Kasumi-1 (cell line): ENCODE results near the gene HSPA4.
A peak's percentile ranks its signal among the peaks of the same experiment; 100 is the strongest.

Source experiments
- DNase-seq, 2 experiments: peaks; one replicate each; lab custom pipeline; 2025; lab: John Stamatoyannopoulos, UW

HSPA4 gene

DNA sequence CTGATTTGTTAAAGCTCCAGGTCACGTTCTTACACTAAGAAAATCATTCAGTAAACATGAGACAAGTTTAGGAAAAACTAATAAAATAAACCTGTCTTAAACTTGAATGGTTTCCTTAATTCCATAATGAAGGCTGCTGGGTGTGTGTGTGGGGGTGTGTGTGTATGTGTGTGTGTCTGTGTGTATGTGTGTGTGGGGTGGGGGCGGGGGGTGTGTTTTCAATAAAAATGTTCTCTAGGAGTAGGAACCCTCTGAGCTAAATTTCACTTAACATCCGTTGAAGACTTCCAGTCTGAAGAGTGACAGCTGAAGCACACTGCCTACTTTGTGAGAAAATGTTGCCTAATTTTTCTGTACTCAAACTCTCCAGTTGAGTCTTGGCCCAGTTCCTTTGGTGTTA is 54.5 kb downstream of the HSPA4 start:
- no peak for DNase-seq

DNA sequence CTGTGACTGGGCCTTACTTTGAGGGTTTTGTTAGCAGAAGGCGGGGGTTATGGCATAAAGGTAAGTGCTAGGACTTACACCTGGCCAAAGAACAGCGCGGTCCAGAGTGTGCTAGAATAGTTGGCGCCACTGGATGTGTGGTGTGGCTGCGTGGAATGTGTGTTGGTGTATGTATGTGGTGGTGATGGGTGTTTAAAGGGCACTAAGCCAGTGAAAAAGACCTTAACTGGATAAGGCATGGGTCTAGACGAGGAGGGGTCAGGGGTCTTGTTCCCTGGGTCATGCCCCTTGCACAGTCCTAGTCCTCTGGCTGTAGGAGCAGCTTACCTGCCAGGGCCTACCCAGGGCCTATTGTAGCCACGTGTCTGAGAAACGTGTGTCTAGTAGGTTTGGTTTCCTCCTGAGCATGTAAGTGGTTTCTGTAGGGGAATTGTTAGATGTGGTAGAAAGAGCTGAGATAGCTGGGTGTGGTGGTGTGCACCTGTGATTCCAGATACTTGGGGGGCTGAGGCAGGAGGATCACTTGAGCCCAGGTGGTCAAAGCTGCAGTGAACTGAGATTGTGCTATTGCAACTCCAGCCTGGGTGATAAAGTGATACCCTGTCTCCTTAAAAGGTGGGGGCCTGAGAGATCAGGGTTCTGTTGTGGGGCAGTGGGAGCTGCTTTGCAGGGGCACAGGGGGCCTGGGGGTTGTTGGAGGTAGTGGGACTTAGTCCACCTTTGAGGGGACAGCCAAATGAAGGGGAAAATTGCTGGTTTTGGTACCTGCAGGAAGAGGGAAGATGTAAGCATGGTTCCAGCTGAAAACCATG is 55.2 kb downstream of the HSPA4 start:
- DNase-seq, result no peak

DNA sequence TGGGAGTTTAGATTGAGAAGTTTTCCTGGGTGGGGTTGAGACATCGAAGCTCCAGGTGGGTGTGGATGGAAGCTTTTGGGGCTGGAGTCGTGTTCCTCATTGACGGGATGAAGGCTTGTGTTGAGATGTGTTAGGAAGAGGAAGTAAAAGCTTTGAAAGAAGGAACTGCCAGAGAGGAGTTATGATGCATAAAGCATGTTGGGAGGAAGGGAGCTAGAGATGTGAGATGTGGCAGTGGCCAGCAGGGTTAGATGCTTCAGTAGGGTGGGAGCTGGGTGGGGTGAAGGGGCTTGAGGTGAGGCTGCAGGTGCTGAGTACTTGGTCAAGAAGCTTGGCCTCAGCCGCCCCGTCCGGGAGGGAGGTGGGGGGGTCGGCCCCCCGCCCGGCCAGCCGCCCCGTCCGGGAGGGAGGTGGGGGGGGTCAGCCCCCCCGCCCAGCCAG is 56.7 kb downstream of the HSPA4 start:
- peak; percentile 88 to 89 for DNase-seq

DNA sequence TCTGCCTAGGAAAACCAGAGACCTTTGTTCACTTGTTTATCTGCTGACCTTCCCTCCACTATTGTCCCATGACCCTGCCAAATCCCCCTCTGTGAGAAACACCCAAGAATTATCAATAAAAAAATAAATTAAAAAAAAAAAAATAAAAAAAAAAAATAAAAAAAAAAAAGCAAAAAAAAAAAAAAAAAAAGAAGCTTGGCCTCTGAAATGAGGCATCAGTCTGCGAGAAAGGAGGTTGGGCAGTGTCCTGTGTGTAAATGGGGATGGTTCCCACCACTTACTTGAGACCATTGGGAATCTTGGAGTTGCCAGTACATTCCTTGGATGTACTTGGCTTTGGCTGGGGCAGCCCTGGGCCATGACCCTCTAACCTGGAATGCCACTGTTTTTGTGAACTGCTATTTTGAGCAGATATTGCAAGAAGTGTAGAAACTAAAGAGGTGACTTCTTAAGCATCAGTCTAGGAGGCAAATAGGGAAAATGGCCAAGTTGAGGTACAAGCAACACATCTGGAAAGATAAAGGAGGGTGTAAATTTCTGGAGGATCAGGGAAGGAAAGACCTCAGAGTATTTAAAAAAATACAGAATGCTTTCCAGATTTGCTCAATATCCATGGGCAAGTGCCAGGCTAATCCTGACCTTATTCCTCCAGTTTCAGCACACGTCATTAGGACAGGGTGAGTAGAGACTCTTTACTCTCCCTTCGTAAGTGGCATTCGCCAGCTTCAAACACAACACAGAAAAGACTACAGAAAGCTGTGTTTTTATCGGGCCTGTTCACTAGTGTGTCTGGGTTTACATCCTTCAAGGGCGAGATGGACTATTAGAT is 58.1 kb downstream of the HSPA4 start:
- no peak for DNase-seq

DNA sequence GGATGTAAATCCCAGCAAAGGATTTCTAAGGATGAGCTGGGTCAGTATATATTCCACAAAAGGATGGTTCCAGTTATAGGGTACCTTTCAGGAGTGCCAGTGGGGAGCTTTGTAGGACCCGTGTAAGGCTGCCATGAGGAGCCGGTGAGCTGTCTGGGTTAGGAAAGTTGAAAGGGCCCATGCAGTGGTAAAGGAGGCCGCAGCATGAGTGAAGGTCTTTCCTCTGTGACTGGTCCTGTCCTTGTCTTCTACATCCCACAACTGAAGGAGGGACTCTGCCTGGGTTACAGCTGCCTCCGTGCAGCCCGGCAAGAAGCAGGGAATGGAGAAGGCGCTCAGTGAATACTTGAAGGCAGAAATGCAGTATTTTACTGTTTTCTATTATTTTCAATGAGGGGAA is 58.9 kb downstream of the HSPA4 start:
- DNase-seq, result no peak

DNA sequence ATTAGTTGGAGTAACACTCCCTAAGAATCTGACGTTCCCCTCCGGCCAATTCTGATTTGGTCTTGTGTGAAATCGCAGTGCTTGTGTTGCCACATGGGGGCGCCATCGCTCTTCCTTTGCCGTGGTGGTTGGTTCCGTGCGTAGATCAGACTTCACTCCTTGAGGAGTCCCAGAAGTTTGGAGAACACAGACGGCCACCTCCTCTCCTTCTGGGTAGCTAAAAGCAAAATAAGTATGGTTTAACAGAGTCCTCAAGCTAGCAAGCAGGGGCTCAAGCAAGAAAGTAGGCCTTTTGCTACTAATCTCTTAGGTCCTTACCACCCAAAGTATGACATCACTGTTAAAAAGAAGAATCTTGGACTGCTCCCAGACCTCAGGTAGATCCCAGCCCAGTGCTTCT is 59.5 kb downstream of the HSPA4 start:
- peak; percentile 77 to 82 for DNase-seq

DNA sequence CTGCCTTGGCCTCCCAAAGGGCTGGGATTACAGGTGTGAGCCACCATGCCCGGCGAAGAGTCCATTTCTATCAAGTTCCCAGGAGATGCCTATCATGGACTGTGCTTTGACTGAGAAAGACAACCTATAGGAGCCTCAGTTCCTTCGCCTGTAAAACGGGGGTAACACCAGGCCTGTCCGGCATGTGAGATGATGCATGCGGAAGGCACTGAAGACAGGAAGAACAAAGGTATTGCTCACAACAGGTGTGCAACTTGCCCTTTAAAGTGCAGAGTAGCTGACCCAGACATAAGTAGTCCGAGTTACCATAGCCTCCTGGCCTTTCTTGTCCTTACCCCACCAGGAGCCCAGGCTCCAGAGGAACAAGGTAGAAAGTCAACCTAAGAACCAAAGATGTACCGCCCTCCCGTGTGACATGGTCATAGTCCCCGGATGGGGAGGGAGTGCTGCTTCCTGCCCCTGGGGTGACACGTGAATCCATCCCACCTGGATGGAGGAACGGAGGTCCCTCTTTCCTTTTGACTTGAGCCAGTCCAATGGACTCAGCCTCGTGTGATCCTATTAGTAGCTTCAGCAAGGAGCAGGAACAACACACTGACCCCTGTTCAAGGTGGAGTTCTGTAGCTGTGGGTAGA is 60.3 kb downstream of the HSPA4 start:
- no peak for DNase-seq

DNA sequence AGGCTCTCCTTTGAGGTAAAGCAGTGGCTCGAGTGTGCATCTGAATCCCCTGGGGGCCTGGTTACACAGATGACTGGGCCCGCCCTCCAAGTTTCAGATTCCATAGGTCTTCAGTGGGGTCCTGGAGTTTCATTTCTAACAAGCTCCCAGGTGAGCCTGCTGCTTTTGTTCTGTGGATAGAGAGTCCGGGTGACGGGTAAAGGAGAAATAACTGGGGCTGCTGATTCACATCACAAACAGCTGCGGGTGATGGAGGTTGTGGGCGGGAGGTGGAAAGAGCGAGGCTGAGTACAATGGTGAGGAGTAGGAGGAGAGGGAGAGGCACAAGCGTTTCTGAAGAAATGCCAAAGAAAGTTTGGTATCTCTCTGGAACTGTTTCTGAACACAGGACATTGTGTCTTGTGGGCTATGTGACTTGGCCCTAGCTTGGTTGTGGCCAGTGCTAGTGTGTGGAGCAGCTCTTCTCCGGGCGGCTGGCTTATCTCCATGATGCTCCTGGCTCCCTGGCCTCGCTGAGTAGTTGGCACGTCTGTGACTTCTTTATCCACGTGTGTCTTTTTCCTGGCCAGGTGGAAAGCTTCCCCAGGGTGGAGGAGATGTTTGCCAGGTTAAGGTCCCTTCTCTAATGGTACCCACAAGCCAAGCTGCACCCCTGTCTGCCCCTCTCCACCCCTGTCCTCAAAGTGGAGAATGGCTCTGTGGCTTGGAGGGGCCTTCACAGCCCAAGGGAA is 61.7 kb downstream of the HSPA4 start:
- DNase-seq, result no peak

DNA sequence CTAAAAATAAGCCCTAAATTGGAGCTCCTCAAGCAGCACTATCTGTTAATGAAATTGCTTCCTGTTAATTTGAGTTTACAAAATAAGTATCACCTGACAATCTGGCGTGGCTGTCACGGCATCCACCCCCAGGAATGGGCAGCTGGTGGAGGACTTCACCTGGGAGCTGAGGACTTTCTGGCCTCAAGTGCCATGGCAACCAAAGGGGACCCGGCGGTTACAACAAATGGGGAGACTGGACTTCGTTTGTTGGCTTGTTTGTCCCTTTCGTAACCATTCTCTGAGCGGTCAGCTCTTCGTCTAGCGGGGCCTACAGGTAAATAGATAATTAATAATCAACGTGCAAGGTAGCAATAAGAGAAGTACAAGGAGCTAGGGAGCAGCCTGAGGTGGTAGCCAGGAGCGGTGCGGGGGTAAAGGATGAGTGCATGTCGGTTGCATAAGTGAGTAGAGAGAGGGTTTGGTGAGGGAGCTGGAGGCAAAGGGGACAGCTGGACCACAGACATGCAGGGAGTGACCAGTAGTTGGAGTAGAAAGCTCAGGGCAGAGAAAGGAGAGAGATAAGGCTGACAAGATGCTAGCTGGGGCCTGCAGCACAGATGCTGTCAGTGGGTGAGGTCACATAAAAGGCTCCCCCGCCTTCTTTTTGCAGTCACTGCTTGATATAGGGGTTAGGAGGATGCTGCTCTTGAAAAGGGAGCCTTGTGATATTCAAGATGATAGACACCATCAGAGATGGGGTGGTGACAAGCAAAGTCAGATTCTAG is 62.5 kb downstream of the HSPA4 start:
- no peak for DNase-seq

DNA sequence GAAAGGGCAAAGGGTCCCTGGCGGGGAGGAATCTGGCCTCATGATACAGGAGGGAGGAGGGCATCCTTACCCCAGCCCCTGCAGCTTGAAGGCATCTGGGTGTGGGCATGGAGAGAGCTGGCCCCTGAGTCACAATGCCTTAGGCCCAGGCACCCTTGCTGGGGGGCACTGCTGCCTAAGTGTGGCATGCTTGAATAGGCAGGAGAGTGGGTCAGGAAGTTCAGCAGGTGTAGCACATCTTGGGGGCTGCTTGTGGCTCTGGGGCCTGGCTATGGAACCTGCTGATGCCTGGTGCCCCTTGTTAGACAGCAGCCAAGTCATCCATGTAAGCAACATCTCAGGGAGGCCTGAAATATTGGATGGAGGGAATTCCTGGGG is 63.1 kb downstream of the HSPA4 start:
- no peak for DNase-seq

DNA sequence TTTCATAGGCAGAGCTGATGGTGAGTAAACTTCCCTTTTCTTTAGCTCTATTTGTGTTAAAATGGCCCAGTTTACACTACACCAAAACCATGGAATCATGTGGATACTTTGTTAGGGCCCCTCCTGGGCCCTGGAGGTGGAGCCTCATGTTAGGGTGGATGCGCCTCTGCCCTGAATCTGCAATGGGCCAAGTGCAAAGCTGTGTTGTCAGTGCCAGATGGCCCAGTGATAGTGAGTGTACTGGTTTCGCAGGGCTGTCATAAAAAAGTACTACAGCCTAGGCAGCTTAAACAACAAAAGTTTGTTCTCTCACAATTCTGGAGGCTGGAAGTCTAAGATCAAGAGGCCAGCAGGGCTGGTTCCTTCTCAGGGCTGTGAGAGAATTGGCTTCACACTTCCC is 64.8 kb downstream of the HSPA4 start:
- no peak for DNase-seq

DNA sequence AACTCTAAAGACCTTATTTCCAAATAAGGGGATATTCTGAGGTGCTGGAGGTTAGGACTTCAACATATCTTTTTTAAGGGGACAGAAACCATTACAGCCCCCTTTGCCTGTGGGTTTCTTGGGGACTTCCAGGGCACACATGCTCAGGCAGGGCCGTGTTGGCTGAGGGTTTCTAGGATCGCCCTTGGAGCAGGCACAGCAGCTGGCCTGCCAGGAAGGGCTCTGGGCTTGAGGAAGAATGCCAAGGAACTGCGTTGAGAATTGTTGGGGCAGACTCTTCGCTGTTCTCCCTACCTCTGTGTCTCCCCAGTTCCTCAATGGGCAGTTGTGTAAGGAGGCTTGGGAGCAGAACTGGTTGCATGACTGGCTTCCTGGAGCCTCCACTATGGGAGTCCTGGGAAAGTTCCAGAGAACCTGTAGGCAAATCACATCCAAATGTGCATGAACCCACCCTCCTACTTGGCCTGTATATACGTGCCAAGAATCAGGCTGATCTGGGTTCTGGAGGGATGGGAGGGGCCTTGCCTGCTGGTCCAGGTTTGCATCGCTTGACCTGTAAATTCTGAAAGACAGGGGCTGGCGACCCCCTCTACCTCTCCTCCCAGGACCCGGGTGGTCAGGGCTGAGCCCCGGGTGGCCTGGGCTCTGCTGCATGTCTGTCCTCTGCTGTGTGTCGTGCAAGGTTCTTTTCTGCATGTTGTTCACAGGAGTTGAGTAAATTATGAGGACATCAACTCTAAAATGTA is 65.5 kb downstream of the HSPA4 start:
- no peak for DNase-seq

DNA sequence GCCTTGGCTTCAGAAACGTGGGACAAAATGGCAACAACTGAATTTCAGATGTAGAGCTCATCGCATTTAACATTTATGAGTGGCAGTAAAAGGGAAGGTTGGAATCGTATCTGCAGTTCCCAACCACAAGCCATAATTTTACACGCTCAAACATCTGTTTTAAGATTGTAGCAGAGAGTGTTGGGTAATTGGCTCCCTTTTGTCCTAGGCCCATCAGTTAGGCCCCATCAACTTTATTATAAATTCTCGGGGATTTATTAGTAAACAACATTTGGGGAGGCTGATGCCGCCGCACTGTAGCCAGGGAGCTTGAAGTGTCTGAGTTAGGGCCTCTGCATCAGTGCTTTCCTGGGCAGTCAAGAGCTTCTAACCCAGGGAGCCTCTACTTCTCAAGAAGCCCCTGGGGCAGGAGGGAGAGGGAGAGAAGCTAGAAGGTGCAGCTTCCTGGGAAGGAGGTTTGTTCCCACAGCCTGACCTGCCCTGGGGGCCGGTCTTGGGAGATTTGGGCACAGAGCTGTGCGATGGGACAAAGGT is 66.2 kb downstream of the HSPA4 start:
- DNase-seq, result no peak

DNA sequence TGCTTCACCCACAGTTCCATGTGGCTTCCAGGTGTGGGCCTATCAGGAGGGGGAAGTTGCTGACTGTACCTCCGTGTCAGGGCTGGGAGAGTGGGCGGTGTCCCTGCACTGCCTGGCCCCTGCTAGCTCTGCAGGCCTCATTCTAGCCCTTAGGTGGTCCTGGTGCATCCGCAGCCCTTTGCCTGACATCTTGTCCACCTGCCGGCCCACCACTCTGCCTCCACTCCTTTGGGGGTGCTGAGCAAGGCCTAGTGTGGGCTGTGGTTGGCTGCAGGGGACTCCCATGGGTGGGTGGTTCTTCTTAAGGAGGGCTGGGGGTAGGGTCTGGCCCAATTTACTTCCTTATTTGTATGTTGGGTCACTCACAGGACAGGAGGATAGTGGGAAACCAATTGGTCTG is 66.9 kb downstream of the HSPA4 start:
- no peak for DNase-seq

DNA sequence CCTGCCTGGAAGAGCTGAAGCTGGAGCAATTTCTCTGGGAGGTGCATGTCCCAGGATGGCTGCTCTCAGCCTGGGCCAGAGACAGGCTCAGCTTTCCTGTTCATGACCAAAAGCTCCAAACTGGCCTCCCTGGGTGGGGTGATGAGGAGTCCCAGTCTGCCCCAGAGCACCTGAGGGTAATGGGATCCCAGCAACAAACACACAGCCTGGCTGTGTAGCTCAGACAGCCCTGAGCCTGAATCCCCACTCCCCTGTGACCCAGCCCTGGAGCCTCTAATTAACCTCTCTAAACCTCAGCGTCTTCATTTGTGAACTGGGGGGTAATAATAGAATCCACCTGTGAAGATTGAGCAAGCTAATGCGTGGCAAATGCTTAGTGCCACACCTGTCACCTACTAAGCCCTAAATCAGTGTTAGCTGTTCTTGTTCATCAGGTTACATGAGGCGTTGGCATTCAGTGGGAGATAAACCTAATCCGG is 67.5 kb downstream of the HSPA4 start:
- DNase-seq, result no peak

DNA sequence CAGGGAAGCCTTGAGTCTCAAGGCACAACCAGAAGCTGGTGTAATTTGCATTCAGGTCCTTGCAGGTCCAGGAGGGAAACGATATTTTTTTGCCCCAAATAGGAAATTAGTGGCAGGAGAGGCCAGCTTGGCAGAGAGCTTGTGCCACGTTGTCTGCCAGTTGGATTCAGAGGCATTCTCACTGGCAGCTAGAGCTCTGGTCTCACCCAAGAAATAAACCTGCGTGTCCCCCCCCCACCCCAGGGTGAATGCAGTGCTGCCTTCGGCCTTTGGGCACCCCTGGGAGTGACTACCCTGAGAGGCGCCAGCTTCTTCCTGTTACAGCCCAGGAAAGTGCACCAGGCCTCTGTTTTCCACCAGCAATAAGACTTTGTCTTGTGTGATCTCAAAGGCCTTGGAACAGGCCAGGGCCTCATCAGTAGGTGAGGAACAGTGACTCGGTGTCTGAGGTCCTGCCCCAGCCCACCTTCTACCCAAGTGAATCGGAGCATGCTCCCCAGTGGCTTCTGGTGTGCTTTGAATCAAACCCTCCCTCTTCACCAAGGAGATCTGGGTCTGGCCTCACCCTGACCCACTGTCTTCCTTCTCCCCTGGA is 68.4 kb downstream of the HSPA4 start:
- no peak for DNase-seq

DNA sequence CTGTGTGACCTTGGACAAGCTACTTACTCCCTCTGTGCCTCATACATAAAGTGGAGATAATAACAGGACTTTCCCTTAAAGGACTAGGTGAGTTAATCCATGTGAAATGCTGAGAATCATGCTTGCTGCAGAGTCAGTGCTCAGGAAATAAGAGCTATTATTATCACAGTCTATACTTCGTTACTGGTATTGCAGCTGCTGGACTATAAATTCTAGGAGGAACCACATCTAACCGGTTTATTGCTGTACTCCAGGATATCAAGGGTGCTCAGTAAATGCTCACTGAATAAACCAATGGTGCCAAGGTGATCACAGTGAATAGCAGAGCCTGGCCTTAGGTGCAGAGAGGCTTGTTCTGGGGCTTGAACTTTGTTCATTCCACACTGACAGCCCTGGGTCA is 69.3 kb downstream of the HSPA4 start:
- no peak for DNase-seq

DNA sequence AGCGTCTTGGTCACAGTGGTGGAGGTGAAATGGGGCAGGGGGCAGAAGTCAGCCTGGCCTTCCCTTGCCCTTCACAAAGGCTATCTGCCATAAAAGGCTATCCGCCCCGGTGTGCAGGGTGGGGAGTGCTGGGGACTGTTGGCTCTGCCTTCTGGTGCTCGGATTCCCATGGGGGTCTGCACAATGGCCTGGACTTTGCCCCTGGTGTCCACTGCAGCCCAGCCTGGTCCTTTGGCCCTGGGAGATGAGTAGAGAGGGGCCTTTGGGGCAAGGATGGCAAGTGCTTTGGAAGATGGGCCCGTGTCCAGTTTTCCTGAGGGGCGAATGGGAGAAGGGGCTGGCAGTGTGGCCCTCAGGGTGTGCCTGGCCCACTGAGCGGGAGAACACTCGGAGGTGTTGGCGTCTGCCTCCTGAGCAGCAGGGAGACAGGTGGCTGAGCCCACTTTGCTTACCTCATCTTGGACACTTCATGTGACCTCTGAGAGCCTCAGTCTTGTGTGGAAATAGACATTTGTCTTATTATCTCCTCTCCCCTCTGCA is 69.9 kb downstream of the HSPA4 start:
- no peak for DNase-seq

DNA sequence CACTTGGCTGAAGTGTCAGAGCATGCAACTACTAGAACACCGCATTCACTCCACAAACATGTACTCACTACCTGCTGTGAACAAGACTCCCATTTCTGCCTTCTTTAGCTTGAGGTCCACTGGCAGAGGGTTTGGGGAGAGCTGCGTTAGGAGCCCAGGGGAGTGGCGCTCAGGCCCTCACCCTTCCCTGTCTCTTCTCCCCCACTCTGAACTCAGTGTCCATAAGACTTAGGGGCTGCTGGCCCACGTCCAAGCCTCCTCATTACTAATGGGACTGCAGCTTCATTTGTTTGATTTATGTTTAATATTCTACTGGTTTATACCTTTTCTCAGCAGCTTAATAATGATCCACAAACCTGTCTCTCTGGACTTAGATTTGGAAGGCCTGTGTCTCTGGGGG is 70.9 kb downstream of the HSPA4 start:
- no peak for DNase-seq

DNA sequence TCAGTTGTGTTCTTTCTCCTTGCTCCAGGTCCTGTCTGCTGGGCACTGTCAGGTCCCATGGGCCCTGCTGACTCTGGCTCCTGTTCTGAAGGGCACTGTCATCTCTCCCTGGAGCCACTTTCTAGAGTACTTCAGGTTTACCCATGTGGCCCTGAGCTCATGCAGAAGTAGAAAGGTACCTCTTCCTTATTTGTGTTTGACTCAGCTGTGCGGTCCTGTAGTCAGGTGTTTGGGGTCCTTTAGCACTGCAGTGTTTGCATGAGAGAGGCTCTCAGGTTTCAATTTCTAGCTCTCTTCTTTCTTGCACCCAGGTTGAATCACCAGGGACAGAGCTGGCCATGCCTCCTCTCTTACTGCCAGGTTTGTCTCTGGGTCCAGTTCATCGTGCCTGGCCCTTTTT is 71.5 kb downstream of the HSPA4 start:
- DNase-seq, result no peak
